ENCODE measurements around the gene DHX16. TPM values are rescaled to one million over a fixed set of nuclear protein-coding genes. Genes with fewer than 3 reads are reported as not detected.
A peak's percentile ranks its signal among the peaks of the same experiment; 100 is the strongest.

The DHX16 gene
- total and polyA plus RNA-seq, 2 experiments from 2014 or later, result 36.2 to 36.7 TPM

GRCh38 chr6:30683183-30683979, 10.6 kb upstream of the DHX16 start:
- Histone ChIP-seq H3K9me3 (ENCODE audit: low read depth) (no peaks in the 10 kb centered on the region), H3K4me3 (peak overlapping the region; percentile 2), H3K27me3 (no peaks in the 10 kb centered on the region), H3K27ac (peak overlapping the region; percentile 88), H3K36me3 (peaks cover 5% of the 10 kb centered on the region), H3K4me1 (ENCODE audit: low read depth) (peaks cover 52% of the 10 kb centered on the region)
- no peak for TF ChIP-seq CTCF (IDR thresholded peaks at IDR 0.05; ENCODE audit: low read depth, low read length)
- no peak for DNase-seq (ENCODE audit: low read depth in 1 of 2, low spot score in 1 of 2)

DNA sequence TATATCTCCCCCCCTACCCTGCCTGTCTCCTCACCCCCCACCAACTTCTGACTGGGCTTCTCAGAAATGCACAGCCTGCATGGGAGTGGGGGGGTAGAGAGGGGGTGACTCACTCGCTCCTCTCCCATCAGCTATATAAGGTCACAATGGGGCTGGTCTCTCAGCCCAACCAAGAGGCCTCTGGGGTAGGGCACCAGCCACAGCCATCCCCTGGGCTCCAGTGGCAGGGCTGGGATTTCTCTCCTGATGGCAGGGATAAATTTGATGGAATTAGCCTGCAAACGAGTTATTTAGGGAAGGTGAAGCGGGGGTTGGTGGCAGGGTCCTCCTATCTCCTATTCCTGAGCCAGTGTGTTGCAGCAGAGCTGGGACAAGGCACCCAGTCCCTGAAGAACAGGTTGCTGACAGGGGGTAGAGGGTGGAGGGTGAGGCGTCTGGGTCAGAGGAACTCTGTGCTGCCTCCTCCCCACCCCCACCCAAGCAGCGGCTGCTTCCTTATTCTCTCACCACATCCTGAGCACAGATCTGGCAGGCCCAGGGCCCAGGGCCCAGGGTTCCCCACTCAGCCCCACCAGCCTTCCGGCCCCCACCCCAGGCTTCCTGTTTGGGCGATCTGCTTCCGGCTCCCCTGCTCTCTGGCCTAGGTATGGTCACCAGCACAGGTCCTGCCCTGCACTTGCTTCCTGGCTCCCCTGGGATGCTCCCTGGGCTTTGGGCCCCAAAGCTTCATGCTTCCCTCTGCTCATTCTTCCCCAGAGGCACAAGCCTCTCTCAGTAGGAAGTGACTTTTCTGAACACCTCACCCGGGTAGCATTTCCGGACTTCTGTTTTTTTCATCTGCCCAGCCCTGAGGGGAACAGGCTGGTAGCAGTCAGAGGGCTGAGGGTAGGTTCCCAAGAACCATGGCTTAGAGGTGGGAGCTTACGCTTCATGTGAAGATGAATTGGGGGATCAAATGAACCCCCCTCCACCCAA, 9.6 kb upstream of the DHX16 start:
- Histone ChIP-seq H3K27ac (peak overlapping the region; percentile 88), H3K36me3 (peaks cover 10% of the 10 kb centered on the region), H3K4me3 (peak overlapping the region; percentile 2), H3K27me3 (no peaks in the 10 kb centered on the region), H3K4me1 (ENCODE audit: low read depth) (peaks cover 47% of the 10 kb centered on the region), H3K9me3 (ENCODE audit: low read depth) (no peaks in the 10 kb centered on the region)
- peak; percentile 68 to 84 for DNase-seq (ENCODE audit: low read depth in 1 of 2, low spot score in 1 of 2)
- no peak for TF ChIP-seq CTCF (IDR thresholded peaks at IDR 0.05; ENCODE audit: low read depth, low read length)

- H3K4me3 ChIP-seq, result no peak overlapping the region
Observed at GRCh38 chr6:30681766-30682142, 8.9 kb upstream of the DHX16 start.

GRCh38 chr6:30679765-30680535, 7.1 kb upstream of the DHX16 start:
- H3K36me3 ChIP-seq, result peaks cover 21% of the 10 kb centered on the region
- peaks cover 35% of the 10 kb centered on the region for H3K4me1 ChIP-seq (ENCODE audit: low read depth)
- no peaks in the 10 kb centered on the region for H3K9me3 ChIP-seq (ENCODE audit: low read depth)
- no peak for TF ChIP-seq CTCF (IDR thresholded peaks at IDR 0.05; ENCODE audit: low read depth, low read length)
- no peak overlapping the region for H3K4me3 ChIP-seq
- H3K27me3 ChIP-seq, result no peaks in the 10 kb centered on the region
- H3K27ac ChIP-seq, result peak overlapping the region; percentile 3
- no peak for DNase-seq (ENCODE audit: low read depth in 1 of 2, low spot score in 1 of 2)

More at GRCh38 chr6:30681766-30682142, 8.9 kb upstream of the DHX16 start:
- DNase-seq (ENCODE audit: low read depth in 1 of 2, low spot score in 1 of 2), result no peak
- Histone ChIP-seq H3K27ac (peak overlapping the region; percentile 88), H3K9me3 (ENCODE audit: low read depth) (no peaks in the 10 kb centered on the region), H3K4me1 (ENCODE audit: low read depth) (peaks cover 47% of the 10 kb centered on the region), H3K36me3 (peaks cover 16% of the 10 kb centered on the region), H3K27me3 (no peaks in the 10 kb centered on the region)
- TF ChIP-seq CTCF (IDR thresholded peaks at IDR 0.05; ENCODE audit: low read depth, low read length), result no peak

Measured in cardiac muscle cell (in vitro differentiated cells and primary cell).